ENCODE measurements around the gene MPDZ. TPM values are rescaled to one million over a fixed set of nuclear protein-coding genes. Genes with fewer than 3 reads are reported as not detected.

The MPDZ gene
- total RNA-seq, 2 donors from 2014 or later, result 2.3 to 8.1 TPM

DNA sequence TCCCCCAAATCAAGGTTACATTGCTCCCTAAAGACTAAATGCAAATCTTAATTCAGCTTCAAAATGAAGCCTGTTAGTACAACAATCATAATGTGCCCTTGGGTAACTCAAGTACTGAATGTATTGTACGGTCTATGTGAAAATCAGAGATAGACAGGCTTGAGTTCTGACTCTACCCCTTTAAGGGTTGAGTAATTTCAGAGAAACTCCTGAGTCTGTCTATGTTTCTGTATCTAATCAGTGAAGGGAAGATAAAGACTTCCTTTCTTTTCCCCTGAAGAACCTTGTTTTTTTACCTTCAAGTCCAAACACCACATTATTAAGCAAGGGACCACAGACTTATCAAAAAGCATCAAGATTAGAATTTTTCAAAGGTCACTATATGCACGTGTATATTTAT lies 108.2 kb downstream of the MPDZ start:
- TF ChIP-seq, protein P1, sequence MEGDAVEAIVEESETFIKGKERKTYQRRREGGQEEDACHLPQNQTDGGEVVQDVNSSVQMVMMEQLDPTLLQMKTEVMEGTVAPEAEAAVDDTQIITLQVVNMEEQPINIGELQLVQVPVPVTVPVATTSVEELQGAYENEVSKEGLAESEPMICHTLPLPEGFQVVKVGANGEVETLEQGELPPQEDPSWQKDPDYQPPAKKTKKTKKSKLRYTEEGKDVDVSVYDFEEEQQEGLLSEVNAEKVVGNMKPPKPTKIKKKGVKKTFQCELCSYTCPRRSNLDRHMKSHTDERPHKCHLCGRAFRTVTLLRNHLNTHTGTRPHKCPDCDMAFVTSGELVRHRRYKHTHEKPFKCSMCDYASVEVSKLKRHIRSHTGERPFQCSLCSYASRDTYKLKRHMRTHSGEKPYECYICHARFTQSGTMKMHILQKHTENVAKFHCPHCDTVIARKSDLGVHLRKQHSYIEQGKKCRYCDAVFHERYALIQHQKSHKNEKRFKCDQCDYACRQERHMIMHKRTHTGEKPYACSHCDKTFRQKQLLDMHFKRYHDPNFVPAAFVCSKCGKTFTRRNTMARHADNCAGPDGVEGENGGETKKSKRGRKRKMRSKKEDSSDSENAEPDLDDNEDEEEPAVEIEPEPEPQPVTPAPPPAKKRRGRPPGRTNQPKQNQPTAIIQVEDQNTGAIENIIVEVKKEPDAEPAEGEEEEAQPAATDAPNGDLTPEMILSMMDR (IDR thresholded peaks at IDR 0.05), result no peak
- Histone ChIP-seq H3K9me3 (no peaks in the 10 kb centered on the region), H3K27me3 (no peaks in the 10 kb centered on the region), H3K9ac (ENCODE audit: low read depth in 2 of 2, low read length in 2 of 2) (no peak overlapping the region), H3K4me3 (no peak overlapping the region), H3K4me1 (no peaks in the 10 kb centered on the region), H3K27ac (no peak overlapping the region), H3K36me3 (no peaks in the 10 kb centered on the region)
- DNase-seq, result no peak
- intact Hi-C loops (cut with DNase I), result no loop called here

DNA sequence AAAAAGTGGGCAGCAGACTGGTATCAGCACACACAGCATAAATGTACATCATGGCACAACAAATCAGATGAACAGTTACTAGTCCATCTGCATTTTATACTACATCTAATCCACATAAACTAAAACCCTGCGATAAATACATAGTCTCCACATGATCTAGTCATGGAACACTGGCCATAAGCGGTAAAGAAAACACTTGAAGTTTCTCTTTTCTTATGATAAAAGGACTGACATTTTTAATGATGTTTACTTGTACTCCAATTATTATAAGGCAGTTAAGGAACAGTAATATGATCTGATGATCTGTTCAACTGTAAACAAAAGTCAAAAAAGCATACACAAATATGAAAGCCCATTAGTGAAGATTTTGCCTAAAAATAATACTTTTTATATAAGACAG lies 112.5 kb downstream of the MPDZ start:
- H3K27ac ChIP-seq, result no peak overlapping the region
- intact Hi-C loops (cut with DNase I), result no loop called here
- H3K9ac ChIP-seq (ENCODE audit: low read depth in 2 of 2, low read length in 2 of 2), result no peak overlapping the region
- H3K4me3 ChIP-seq, result no peak overlapping the region
- TF ChIP-seq, protein P1 (IDR thresholded peaks at IDR 0.05), result no peak
- DNase-seq, result no peak
- no peaks in the 10 kb centered on the region for H3K36me3 ChIP-seq
- no peaks in the 10 kb centered on the region for H3K9me3 ChIP-seq
- H3K4me1 ChIP-seq, result no peaks in the 10 kb centered on the region
- H3K27me3 ChIP-seq, result no peaks in the 10 kb centered on the region

DNA sequence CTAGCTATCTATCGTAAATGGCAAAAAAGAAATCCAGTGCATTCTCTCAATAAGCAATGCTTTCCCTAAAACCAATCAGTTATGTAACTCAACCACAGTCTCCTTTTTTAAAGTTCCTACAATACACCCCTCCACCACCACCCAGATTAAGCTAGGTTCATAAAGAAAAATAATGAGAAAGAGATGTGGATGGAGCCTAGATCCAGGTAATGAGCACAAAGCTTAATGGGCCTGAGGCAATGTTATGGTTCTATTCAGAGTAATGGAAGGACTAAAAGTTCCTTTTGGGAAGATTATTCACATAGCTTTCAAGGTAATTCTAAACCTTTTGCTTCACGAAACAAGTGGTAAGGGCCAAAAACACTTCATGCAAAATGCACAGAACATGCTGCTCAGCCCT lies 113.5 kb downstream of the MPDZ start:
- Histone ChIP-seq H3K4me3 (no peak overlapping the region), H3K9me3 (no peaks in the 10 kb centered on the region), H3K27ac (no peak overlapping the region), H3K4me1 (no peaks in the 10 kb centered on the region), H3K27me3 (no peaks in the 10 kb centered on the region), H3K36me3 (no peaks in the 10 kb centered on the region), H3K9ac (ENCODE audit: low read depth in 2 of 2, low read length in 2 of 2) (no peak overlapping the region)
- intact Hi-C loops (cut with DNase I), result no loop called here
- DNase-seq, result no peak
- TF ChIP-seq, protein P1 (IDR thresholded peaks at IDR 0.05), result no peak

DNA sequence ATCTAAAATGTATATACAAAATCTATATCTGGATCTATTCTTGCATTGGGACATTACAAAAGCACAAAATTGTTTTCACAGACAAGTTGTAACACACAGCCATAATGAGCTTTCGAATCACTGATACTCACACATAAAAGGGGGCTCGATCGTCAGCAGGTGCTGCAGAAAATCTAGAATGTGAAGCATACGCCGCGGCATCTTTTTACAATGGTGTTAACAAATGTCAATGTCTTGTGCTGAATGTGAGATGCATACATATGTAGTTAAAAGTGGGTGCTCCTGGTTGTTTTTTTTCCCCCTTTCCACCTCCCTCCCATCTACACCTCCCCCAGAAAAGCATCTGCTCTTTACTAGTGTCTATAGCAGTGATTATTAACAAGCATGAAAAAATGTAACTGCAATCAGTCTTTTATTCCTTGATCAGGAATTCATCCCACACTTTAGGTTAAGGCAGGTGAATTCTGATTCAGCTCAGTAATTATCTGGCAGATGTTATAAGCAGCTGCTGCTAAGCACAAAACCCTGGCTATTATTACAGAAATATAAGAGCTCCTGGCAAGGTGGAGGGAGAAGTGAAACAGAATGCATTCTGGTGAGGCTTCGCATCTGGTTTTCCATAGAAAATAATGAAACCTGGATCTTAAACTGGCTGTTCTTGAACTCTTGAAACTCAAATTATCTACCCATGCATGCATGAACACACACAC lies 114.1 kb downstream of the MPDZ start:
- intact Hi-C loops (cut with DNase I), result no loop called here
- DNase-seq, result no peak
- TF ChIP-seq, protein P1 (IDR thresholded peaks at IDR 0.05), result no peak
- H3K36me3 ChIP-seq, result no peaks in the 10 kb centered on the region
- H3K27ac ChIP-seq, result no peak overlapping the region
- H3K9me3 ChIP-seq, result no peaks in the 10 kb centered on the region
- H3K27me3 ChIP-seq, result no peaks in the 10 kb centered on the region
- no peak overlapping the region for H3K9ac ChIP-seq (ENCODE audit: low read depth in 2 of 2, low read length in 2 of 2)
- H3K4me1 ChIP-seq, result no peaks in the 10 kb centered on the region
- H3K4me3 ChIP-seq, result no peak overlapping the region

DNA sequence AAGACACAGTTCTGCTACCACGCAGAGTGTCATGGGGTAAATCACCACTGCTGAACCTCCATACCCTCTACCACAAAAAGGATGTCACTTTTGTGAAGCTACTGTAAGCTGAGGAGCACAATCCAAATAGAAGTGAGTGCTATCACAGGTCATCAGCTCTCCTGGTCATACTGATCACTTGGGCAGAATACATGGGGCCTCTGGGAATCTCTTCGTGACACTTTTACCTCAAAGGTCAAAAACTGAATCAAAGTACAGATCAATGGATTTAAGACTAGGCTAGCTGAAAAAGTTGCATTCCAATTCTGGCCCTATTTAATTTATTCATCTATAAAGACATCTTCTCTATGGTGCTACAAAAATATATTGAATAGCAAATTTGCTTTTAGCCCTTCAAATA lies 115.5 kb downstream of the MPDZ start:
- TF ChIP-seq, protein P1 (IDR thresholded peaks at IDR 0.05), result no peak
- Histone ChIP-seq H3K27ac (no peak overlapping the region), H3K4me1 (no peaks in the 10 kb centered on the region), H3K4me3 (no peak overlapping the region), H3K36me3 (no peaks in the 10 kb centered on the region), H3K9ac (ENCODE audit: low read depth in 2 of 2, low read length in 2 of 2) (no peak overlapping the region), H3K27me3 (no peaks in the 10 kb centered on the region), H3K9me3 (no peaks in the 10 kb centered on the region)
- no peak for DNase-seq
- intact Hi-C loops (cut with DNase I), result no loop called here

All from colonic mucosa (tissue), 4 donors.